HG03097 (cell line): ENCODE results near the gene GSTA4.
"Not testable (repeated sequence)": the region's sequence is repeated elsewhere in the genome, so short reads cannot be mapped to it uniquely, and the experiment has no call there.

Experiments
- ATAC-seq: cut with Tn5 transposase; IDR thresholded peaks from one replicate; pipeline ENCODE4 v1.9.1; 2021; ENCODE audit not compliant: unreplicated experiment, low FRiP score

GSTA4 gene

DNA sequence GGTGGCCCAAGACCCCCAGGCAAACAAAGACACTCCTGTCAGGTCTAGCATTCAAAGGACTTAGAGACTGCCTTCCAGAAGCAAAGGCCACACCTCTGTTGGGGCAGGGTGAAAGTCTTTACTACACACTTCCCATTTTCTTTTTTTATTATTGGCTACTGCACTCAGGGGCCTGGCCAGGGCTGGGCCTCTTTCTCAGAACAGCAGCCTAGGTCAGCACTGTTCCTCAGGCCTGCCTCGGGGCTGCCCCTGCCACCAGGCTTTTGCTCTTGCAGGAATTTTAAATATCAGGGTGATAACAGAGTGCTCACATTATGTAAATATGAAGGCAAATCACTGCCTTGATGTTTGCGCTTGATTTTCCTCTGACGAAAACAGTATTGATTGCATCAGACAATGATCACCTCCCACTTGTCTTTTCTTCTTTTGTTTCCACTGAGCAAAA lies 18.5 kb downstream of the GSTA4 start:
- ATAC-seq: no peak

DNA sequence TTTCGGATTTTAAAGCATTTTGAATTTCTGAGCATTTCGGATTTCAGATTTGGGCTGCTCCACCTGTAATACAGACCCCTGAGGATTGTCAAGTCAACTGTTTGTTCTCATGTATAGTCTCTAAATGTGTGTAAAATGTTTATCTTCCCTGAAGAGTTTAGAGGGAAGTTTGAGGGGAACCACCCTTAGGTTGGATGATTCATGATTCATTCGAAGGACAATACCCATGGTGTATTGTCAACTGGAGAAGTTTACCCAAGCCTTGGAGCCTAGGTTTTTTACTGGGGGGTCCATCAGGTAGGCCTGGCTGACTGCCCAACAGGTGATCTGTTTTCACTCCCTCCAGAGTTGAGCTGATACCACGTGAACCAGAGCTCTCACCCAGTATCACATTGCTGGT lies 18.9 kb downstream of the GSTA4 start:
- ATAC-seq: no peak

DNA sequence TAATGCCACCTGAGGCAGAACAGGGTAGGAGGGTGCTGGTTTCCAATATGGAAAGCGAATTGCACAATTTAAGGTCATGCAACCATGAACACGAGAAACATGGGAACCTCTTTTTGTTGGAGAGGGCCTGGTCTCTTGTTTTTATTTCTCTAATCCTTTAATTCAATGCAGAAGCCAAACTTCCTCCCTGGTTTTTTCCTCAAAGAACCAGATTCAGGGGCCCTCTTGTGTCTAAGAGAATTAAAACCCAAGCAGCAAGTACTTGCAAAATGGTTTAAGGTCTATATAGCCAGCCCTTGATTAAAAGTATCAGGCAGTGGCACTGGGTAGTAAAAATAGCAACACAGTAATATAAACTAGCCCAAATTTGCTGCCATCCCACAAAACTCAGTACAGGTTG lies 19.5 kb downstream of the GSTA4 start:
- ATAC-seq: no peak

DNA sequence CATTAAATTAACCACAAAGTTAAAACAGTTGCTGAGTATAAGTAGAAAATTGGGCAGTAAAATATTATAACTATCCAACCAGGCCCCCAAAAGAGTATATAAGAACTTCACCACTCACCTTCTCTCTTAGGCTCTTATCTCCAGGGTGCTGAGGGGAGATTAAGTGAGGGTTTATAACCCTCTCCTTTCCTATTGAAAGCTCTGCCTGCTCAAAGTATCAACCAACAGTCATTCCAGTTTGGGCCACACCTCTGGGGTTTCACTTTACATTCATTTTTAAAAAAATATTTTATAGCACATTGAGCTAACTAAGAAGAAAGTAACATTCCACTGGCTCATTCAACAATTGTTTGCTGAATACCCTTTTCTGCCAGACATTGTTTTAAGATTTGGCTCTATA lies 22.1 kb downstream of the GSTA4 start:
- no peak for ATAC-seq

DNA sequence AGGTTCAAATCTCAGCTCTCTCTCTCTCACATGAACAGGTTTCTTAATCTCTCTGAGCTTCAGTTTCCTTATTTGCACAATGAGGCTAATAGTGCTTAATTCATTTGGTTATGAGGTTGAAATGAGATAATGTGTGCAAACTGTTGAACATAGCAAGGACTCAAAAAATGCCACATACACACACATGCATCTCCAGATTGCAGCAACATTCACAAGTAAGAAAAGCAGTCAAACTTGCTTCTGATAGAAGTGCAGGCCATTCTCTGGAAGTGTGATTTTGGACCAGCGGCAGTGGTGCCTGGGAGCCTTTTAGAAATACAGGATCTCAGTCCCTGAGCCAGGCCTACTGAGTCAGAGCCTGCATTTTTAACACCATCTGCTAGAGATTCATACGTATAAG lies 25.7 kb downstream of the GSTA4 start:
- ATAC-seq: no peak

DNA sequence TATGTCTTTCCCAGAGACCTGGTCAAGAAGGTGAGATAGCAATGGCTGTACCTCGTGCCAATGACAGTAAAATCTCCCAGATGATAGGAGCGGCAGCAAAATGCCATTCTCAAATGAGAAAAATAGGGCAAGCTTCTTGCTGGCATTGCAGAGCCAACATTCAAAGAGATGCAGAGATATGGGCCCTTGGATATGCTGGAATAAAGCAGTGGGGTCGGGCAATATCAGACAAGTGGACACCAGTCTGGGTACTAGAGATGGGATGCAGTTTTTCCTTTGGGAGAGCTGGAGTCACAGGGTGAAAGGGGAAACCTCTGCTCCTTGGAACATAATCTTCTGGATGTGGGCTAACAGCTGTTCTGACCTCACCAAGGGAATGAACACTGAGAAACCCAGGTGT lies 29.0 kb downstream of the GSTA4 start:
- no peak for ATAC-seq

DNA sequence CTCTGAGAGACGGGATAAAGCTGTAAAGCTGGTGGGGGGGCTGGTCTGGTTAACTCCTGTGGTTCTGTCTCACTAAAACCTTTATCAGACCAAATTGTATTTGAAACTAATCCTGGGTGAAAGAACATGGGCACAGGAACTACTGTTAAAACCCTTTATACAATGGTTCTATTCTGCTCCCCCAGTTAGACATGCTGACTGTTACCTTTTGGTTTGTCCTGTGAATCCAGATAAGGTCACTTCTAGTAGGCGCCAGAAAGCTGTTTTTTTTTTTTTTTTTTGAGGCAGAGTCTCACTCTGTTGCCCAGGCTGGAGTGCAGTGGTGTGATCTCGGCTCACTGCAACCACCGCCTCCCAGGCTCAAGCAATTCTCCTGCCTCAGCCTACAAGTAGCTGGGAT lies 29.7 kb downstream of the GSTA4 start:
- no peak for ATAC-seq

DNA sequence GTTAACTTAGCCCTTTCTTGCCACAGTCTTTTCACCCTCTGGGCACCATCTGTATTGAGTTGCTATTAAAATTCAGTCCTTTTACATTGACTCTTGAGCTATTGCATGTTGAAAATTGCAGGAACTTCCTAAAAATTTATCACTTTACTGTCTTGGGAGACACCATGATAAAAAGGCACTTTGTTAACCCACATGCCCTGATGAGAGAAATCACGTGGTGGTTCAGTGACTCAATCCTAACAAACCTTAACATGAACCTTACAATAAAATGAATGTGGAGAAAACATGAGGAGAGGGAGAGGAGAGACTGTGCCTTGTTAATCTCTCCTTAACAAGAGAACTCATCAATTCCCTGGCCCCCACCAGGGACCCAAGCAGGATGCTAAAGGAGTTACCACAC lies 30.8 kb downstream of the GSTA4 start:
- no peak for ATAC-seq

DNA sequence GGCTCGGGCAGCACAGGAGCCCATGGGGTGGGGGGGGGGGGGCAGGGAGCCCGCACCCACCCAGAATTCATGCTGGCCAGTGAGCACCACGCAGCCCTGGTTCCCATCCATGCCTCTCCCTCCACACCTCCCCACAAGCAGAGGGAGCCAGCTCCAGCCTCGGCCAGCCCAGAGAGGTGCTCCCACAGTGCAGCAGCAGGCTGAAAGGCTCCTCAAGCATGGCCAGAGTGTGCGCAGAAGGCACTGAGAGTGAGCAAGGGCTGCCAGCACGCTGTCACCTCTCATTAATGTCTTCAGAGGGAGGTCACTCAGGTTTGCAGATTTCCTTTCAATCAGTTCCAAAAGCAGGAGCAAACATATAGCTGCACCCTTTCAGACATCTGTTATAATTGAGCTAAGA lies 32.4 kb downstream of the GSTA4 start:
- no peak for ATAC-seq

DNA sequence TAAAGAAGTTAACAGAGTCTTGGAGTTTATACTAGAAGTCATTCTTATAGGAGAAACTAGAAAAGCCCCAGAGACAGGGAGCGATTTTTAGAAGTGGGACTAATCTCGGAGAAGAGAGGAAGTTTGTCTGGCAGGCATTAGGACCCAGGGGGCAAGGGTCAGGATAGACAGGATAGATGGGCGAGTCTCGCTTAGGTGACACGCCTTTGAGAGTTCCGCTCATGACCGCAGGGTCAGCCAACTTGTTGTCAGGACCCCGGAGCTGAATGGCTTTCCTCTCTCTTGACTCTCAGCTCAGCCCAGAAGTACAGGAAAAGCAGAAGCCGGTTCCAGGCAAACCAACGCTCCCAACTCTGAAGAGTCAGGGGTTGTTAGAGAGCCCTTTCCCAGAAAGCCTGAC lies 34.1 kb downstream of the GSTA4 start:
- ATAC-seq: not testable (repeated sequence)

DNA sequence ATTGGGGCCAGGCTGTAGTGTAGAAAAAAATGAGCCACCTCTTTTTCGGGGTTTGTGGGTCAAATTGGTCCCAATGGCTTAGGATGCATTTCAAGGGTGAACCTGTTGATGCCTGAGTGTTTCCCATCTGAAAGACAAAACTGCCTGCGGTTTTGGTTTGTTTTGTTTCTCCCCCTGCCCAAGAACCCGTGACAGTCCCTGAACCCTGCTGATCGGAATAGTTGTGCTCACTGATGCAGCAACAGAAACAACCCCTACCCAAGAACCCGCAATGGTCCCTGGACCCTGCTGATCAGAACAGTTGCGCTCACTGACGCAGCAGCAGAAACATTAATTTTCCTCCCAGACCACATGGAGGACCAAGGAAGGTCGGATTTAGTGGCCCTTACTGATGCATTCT lies 34.9 kb downstream of the GSTA4 start:
- ATAC-seq: not testable (repeated sequence)

DNA sequence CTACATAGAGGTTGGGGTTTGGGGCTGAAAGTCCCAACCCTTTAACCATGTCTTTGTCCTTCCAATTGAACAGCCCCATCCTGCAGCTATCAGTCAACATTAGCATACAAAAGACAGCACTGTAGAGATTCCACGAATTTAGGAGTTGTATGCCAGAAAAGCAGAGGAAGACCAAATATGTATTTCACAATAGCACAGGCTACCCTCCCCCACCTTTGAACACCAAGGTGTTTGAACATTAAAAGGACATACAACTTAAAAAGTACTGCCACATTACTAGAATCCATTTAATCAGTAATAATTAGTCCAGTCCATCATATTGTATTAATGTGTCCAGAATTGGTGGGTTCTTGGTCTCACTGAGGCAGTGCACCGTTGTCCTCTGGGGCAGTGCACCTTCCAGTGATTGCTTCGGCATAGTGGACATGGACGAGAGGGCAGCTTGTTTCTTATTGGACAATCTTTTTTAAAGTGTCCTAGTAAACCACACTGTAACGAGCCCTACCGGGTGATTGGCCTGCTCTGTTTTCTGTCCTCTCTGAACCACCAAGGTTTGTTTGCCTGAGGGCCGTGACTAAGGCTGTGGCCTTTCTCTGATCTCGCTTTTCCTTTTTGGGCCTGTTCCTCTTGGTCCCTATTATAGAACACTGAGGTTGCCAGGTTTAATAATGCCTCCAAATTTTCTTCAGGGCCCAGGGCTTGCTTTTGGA lies 36.4 kb downstream of the GSTA4 start:
- no peak for ATAC-seq

DNA sequence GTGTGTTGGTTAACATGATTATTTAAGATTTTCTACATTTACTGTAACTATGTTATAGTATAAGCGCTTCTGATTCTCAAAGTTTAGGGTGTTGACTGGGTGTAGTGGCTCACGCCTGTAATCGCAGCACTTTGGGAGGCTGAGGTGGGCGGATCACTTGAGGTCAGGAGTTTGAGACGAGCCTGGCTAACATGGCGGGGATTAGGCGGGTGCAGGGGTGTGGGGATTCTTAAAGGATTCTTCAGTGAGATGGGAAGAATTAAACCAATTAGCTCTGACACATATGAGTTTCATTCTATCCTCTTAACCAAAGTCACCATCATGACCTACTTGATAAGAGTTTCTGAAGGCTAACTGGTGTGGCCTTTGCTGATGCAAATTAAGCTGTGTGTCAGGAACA lies 39.2 kb downstream of the GSTA4 start:
- ATAC-seq: no peak

DNA sequence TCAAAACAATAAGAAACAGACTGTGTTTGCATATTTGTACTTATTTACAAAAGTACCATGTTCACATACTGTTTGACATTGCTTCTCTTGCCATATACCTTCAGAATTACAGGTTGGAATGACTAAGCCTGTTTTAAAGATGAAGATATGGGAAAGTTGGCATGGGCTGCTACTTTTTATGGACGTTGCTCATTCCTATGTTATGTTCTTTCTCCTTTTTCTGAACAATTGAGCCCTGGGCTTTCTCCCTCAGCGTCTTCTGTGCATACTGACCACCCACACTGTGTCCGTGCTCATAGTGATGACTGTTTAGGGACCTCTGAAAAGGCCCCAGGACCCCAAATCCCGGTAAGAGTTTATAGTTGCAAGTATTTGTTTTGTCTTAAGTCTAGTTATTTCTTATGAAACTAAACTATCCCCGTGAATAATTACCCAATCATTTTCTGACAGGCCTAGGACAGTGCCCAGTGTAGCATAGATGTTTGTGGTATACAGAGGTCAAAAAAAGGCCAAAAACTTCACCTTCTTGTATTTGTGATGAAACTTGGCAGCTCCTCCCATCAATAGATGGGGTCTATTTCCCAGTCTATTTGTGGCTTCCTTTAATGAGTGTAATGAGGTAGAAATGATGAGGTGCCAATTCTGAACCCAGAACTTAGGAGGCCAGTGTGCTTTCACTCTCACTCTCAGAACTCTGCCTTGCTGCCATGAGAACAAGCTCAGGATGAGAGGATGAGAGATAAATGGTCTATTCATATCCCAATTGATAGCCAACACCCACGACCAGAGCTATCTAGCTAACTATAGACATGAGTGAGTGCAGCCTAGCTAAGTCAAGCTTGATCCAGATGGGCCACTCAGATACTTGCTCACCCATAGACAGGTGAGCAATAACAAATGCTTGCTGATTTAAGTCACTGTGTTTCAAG lies 40.9 kb downstream of the GSTA4 start:
- ATAC-seq: no peak

DNA sequence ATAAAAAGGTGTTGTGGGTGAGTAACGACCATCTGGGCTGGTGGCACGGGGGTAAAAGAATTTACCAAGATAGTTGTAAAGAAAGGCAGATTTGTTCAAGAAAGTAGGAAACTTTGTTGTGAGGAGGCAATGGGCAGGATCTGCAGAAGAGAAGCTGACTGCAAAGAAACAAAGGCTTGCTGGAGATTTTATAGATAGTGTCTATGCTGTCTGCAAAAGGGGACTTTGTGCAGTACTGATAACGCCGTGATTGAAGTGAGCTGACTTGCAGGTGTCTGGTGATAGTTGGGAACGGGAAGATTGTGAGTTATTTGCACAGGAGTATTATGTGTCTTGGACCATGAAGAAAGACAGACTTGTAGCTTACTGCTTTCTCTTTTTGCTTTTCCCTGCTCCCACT lies 48.8 kb downstream of the GSTA4 start:
- ATAC-seq: no peak

DNA sequence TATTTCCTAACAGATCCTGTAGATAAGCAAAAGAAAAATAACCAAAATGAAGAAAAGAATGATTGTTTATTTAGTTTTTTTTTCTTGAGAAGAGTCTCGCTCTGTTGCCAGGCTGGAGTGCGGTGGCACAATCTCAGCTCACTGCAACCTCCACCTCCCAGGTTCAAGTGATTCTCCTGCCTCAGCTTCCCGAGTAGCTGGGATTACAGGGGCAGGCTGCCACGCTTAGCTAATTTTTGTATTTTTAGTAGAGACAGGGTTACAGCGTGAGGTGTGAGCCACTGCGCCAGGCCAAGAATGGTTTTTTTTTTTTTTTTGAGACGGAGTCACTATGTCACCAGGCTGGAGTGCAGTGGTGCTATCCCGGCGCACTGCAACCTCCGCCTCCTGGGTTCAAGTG lies 52.3 kb downstream of the GSTA4 start:
- not testable (repeated sequence) for ATAC-seq

DNA sequence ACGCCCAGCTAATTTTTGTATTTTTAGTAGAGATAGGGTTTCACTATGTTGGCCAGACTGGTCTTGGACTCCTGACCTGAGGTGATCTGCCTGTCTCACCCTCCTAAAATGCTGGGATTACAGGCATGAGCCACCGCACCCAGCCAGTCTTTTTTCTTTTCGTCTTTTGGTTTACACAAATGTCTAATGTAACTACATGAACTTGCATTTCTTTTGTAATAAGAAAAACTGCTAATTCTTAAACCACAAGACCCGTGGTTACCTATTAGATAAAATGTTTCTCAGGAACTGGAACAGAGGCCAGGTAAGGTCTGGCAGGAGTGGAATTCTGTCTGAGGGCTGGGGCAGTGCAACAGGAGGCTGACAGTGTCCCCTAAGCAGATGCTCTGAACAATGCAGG lies 52.9 kb downstream of the GSTA4 start:
- no peak for ATAC-seq

DNA sequence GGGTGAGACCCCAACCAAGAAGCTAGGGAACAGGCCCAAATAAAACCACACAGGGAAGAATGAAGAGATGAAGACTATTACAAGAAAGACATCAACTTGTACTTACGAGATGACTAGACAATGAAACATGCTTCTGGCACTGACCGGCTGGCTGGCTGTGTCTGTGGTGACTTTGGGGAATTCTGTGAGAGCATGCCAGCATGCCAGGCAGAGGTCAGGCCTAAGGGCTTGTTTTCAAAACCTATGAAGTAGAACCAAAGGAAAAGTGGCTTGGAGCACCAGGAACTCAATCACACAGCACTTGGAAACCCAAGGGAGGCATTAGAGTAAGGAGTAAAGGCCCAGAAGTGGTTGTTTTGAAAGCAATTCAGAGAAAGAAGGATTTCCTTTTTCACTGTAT lies 57.2 kb downstream of the GSTA4 start:
- no peak for ATAC-seq

DNA sequence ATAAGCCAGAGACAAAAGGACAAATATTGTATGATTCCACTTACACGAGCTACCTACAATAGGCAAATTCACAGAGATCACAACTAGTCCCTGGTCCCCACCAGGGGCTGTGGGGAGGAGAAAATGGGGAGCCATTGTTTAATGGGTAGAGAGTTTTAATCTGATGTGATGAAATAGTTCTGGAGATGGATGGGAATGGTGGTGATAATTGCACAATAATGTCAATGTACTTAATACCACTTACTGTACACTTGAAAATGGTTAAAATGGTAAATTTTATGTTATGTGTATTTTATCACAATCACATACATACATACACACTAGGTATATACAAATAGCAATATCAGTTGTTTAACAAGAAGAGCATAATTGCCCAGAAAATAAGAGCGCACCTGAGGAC lies 61.3 kb downstream of the GSTA4 start:
- no peak for ATAC-seq

DNA sequence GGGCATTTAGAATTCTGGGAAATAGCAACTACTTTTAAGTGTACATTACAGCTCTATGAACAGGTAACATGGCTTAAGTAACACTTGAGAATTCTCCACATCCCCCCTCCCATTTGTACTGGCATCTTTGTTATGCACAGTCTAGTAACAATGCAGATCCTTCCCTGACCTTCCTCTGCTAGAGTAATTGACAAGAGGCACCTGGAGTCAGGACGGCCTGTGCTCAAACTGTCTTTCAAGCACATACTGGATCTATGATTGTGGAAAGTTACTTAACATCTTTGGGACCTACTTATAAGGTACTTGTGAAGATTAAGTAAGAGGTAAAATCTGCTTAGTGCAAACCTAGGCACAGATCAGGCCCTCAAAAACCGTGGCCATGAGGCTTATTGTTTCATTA lies 63.7 kb downstream of the GSTA4 start:
- ATAC-seq: no peak

DNA sequence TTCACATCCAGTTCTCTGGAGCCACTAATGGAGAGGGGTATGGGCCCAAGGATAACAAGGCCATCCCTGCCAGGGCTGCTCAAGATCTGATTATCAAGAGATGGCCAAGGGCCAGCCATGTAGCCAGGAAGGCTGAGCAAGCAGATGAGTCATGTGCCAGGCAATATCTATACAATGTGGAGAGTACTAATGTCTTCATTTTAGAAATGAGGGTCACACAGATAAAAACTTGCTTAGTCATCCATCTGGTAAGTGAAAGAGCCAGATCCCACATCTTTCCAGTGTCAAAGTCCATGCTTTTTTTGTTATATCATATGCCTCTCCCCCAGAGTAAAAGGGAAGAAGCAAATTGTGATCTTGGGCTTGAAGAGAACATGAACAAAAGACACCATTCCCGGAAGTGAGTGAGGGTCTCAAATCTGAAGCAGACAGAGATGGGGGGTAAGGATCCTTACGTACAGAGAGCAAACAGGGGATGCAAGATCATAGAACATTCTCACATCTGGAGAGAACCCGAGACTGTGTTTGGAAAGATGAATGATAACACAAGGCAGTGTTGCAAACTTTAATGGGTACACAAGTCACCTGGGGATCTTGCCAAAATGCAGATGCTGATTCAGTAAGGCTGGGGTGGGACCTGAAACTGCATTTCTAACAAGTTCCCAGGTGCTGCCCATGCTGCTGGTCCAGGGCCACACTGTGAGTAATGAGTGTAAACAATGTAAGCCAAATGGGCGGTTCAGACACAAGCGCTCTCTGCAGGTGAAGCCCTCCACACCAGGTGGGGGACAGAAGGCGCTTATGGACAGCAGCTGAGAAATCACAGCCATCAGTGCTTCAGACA lies 65.5 kb downstream of the GSTA4 start:
- ATAC-seq: no peak
